Activated naive CD8-positive, alpha-beta T cell treated with anti-CD3 and anti-CD28 coated beads, Interleukin-2, amount 50 U/mL, for 16 hours (primary cell): Measurements from ENCODE around the gene TRO.

Experiments used
- DNase-seq: peaks from one replicate; pipeline ENCODE4 v3.0.0-alpha.2; 2020; ENCODE audit warnings: low read depth, low spot score

TRO gene

DNA sequence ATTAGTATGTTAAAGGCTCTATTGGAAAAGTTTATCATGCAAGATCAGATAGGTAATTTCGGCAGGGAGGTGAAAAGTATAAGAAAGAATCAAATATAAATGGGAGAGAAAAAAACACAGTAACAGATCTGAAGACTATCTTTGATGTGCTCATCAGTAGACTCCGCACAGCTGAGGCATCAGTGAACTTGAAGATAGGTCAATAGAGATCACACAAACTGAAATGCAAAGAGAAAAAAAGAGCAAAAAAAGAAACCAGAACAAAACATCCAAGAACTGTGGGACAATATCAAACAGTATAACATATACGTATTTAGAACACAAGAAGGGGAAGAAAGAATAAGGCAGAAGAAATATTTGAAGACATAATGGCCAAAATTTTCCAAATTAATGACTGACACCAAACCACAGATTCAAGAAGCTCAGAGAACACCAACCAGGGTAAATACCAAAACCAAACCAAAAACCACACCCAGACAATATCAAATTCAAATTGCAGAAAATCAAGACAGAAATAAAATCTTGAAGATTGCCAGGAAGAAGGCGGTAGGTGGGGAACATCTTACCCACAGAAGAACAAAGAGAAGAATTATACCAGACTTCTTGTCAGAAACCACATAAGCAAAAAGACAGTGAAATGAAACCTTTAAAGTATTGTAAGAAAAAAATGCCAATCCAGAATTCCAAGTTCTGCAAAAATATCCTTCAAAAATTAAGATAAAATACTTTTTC lies 44.3 kb downstream of the TRO start:
- no peak for DNase-seq

DNA sequence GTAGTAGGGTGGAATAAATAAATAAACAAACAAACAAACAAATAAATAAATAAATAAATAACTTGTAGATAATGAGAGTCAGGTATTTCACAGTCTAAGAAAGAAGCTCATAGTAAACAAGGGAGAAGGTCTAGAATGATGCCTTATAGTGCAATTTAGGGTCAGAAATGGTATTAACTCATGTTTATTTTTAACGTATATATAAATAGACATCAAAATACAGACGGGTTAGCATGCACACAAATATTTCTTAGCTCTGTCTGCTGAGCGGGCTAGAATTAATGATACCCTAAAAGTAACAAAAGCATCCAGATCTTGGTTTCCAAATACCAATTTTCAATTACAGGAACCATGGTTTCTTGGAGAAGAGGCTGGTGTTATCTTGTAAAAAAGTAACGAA lies 56.8 kb downstream of the TRO start:
- no peak for DNase-seq

- no peak for DNase-seq
Observed at GRCh38 chrX:54978448-54978847, 57.8 kb downstream of the TRO start.

DNA sequence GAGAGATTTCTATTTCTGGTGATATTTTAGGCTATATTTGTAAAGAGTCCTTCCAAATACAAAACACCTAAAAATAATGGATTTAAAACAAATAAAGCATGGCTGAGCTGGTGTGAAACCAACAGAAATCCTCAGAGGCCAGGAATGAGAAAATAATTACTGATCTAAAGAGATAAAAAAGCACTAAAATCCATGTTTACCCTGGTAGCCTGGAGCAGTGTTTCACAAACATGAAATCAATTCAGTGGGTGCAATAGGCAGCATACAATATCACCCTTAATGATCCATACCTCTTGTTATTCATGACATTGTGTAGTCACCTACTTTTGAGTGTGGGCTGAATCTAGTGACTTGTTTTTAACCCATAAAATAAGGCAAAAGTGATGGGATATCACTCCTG lies 58.8 kb downstream of the TRO start:
- no peak for DNase-seq

DNA sequence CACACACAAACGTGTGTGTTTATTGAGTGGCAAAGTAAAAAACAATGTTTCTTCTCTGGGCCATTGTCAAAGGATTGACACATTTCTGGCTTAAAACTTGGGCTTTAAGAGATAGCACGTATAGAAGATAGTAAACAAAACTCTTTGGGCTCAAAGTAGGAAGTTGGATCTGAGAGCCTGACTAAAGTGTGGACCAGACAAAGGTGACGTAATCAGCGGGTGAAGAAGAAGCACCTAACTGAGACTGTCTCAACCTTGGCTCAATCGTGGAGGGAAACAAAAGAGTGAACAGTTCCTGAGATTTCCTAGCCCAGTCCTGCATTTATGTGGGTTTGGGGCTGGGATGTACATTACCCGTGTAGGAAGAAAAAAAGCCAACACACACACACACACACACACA lies 59.7 kb downstream of the TRO start:
- no peak for DNase-seq
